ENCODE data around the gene BCL2L13.
"Not testable (repeated sequence)": the region's sequence is repeated elsewhere in the genome, so short reads cannot be mapped to it uniquely, and the experiment has no call there.

Gene BCL2L13

GRCh38 chr22:17698276-17698675, 59.7 kb downstream of the BCL2L13 start:
- not testable (repeated sequence) for DNase-seq

- DNase-seq, result no peak
Measured at GRCh38 chr22:17698948-17699347, 60.4 kb downstream of the BCL2L13 start.

GRCh38 chr22:17699696-17700340, 61.3 kb downstream of the BCL2L13 start:
- DNase-seq, result no peak

GRCh38 chr22:17700778-17701177, 62.2 kb downstream of the BCL2L13 start:
- DNase-seq, result no peak

GRCh38 chr22:17703811-17704210, 65.3 kb downstream of the BCL2L13 start:
- DNase-seq, result no peak

GRCh38 chr22:17705546-17705945, 67.0 kb downstream of the BCL2L13 start:
- no peak for DNase-seq

- DNase-seq, result no peak
Measured at GRCh38 chr22:17705951-17706900, 67.7 kb downstream of the BCL2L13 start.

GRCh38 chr22:17706947-17707346, 68.4 kb downstream of the BCL2L13 start:
- DNase-seq, result no peak

GRCh38 chr22:17707526-17707925, 69.0 kb downstream of the BCL2L13 start:
- no peak for DNase-seq

- no peak for DNase-seq
Measured at GRCh38 chr22:17710023-17710422, 71.5 kb downstream of the BCL2L13 start.

GRCh38 chr22:17712441-17712840, 73.9 kb downstream of the BCL2L13 start:
- DNase-seq, result no peak

GRCh38 chr22:17716529-17716928, 78.0 kb downstream of the BCL2L13 start:
- no peak for DNase-seq

- DNase-seq, result no peak
Measured at GRCh38 chr22:17717708-17718107, 79.2 kb downstream of the BCL2L13 start.

GRCh38 chr22:17719911-17720310, 81.4 kb downstream of the BCL2L13 start:
- DNase-seq, result no peak

- DNase-seq, result no peak
Measured at GRCh38 chr22:17724241-17724640, 85.7 kb downstream of the BCL2L13 start.

GRCh38 chr22:17724678-17725499, 86.3 kb downstream of the BCL2L13 start:
- no peak for DNase-seq

GRCh38 chr22:17725500-17725796, 86.9 kb downstream of the BCL2L13 start:
- no peak for DNase-seq

GRCh38 chr22:17726006-17726927, 87.7 kb downstream of the BCL2L13 start:
- DNase-seq, result no peak

GRCh38 chr22:17726928-17727897, 88.7 kb downstream of the BCL2L13 start:
- DNase-seq, result no peak

GRCh38 chr22:17728786-17729185, 90.2 kb downstream of the BCL2L13 start:
- no peak for DNase-seq

GRCh38 chr22:17729561-17729960, 91.0 kb downstream of the BCL2L13 start:
- no peak for DNase-seq
